Subcutaneous abdominal adipose tissue (tissue), 5 donors: Measurements from ENCODE around the gene ACKR3.

ENCODE experiments used
- H3K27ac ChIP-seq: one replicate; pipeline ENCODE4 v1.7.0; 2013; ENCODE audit warnings: low read depth, mild to moderate bottlenecking, inconsistent platforms, low read length, moderate library complexity
- H3K27me3 ChIP-seq, 5 donors: one replicate each; pipeline ENCODE4 v1.7.0; 2013; ENCODE audit warnings: low read length in 5 of 5, inconsistent platforms in 1 of 5; ENCODE audit not compliant: control insufficient read depth in 5 of 5, insufficient read depth in 4 of 5
- H3K36me3 ChIP-seq, 5 donors: one replicate each; pipeline ENCODE4 v1.7.0; 2013; ENCODE audit warnings: low read length in 5 of 5; ENCODE audit not compliant: control insufficient read depth in 5 of 5, insufficient read depth in 5 of 5
- H3K4me1 ChIP-seq, 5 donors: one replicate each; pipeline ENCODE4 v1.7.0; 2013; ENCODE audit warnings: low read length in 5 of 5, mild to moderate bottlenecking in 3 of 5, moderate library complexity in 1 of 5; ENCODE audit not compliant: control insufficient read depth in 5 of 5, insufficient read depth in 5 of 5
- H3K4me3 ChIP-seq, 5 donors: one replicate each; pipeline ENCODE4 v1.7.0; 2013; ENCODE audit warnings: low read length in 5 of 5, low read depth in 1 of 5
- H3K9ac ChIP-seq, 5 donors: one replicate each; pipeline ENCODE4 v1.7.0; 2013; ENCODE audit warnings: low read length in 5 of 5, mild to moderate bottlenecking in 4 of 5, moderate library complexity in 3 of 5
- H3K9me3 ChIP-seq, 5 donors: one replicate each; pipeline ENCODE4 v1.7.0; 2013; ENCODE audit warnings: low read length in 5 of 5; ENCODE audit not compliant: control insufficient read depth in 5 of 5
- donor health status: healthy.
- donor health status: healthy.
- donor health status: healthy.
- donor health status: healthy.
- donor health status: healthy.

ACKR3 gene

DNA sequence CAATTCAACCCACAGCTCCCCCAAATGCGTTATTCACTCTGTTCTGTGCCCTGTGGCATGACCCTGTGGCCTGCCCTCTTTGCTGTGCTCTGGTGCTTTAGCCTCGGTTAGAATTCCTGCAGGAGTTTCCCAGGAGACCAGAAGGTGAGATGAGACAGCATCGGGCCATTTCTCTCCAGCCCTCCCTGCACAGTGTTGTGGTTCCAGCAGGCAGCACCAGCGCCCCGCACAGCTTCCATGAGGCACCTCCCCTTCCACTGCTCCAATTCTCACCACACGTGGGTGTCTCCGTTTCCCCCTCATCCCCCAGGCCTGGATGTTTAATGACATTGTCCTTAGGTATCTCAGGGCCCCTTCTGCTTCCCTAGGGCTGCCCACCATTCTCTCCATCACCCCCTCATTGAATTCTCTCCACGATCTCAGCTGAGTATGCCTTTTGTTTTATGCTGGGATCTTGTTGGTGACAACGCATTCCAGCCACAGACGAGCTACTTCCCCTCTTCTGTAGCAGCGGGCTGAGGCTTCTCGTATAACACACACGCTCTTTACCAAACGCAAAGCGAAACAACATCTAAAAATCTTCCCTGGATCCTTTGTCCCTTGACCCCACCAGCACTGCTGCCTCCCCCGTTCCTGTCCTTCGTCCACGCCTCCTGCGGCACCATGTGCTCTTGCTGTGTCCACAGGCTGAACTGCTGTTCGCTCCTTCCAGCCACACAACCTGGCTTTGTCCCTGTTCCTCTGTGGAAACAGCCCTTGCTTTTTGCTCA is 35.1 kb downstream of the ACKR3 start:
- H3K36me3 ChIP-seq = no peaks in the 10 kb centered on the region
- peaks cover 0 to 2% (median 0%) of the 10 kb centered on the region in 5 donors for H3K27me3 ChIP-seq
- H3K9me3 ChIP-seq = no peaks in the 10 kb centered on the region
- peak overlapping the region in 1 of 5 donors; percentile 15 for H3K4me3 ChIP-seq
- H3K4me1 ChIP-seq = peaks cover 0 to 22% (median 16%) of the 10 kb centered on the region in 5 donors
- H3K9ac ChIP-seq = no peak overlapping the region
- H3K27ac ChIP-seq = no peak overlapping the region

DNA sequence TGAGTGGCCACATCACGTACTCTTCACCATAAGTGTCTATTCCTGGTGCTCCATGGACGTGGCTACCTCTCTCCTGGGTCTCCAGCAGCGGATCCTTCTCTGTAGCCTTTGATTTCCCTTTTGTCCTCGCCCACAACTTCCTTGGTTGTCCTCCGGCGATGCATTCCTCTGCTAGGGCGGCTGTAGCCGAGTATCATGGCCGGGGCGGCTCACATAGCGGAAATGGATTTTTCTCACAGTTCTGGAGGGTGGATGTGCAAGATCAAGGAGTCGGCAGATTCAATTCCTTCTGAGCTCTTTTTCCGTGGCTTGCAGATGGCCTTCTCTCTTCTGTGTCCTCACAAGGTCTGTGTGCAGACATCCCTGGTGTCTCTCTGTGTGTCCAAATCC is 35.7 kb downstream of the ACKR3 start:
- H3K27me3 ChIP-seq = peaks cover 0 to 2% (median 0%) of the 10 kb centered on the region in 5 donors
- H3K9ac ChIP-seq = no peak overlapping the region
- peaks cover 0 to 22% (median 16%) of the 10 kb centered on the region in 5 donors for H3K4me1 ChIP-seq
- no peak overlapping the region for H3K4me3 ChIP-seq
- no peak overlapping the region for H3K27ac ChIP-seq
- H3K9me3 ChIP-seq = no peaks in the 10 kb centered on the region
- H3K36me3 ChIP-seq = no peaks in the 10 kb centered on the region

DNA sequence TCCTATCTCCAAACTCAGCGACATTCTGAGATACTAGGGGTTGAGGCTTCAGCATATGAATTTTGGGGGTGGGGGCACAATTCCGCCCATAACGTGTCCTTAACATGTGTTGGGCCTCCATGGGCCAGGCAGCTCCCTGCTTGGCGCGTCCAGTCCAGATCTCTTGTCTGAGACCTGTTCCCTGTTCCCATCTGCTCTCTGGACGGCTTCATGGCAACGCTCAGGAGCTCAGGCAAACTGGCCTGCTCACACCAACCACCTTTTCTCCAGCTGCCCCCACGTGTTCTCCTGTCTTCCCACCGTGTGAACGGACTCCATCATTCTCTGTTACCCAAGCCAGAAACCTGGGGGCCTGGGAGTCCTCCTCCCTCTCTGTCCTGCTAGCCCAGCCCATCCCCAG is 36.4 kb downstream of the ACKR3 start:
- Histone ChIP-seq H3K4me1 (peaks cover 0 to 22% (median 16%) of the 10 kb centered on the region in 5 donors), H3K9ac (no peak overlapping the region), H3K27me3 (peaks cover 0 to 2% (median 0%) of the 10 kb centered on the region in 5 donors), H3K4me3 (no peak overlapping the region), H3K9me3 (no peaks in the 10 kb centered on the region), H3K27ac (no peak overlapping the region), H3K36me3 (no peaks in the 10 kb centered on the region)

GRCh38 chr2:236607471-236608187 is 38.0 kb downstream of the ACKR3 start:
- Histone ChIP-seq H3K9ac (no peak overlapping the region), H3K27me3 (peaks cover 0 to 2% (median 0%) of the 10 kb centered on the region in 5 donors), H3K4me1 (peaks cover 0 to 22% (median 16%) of the 10 kb centered on the region in 5 donors), H3K4me3 (no peak overlapping the region), H3K27ac (no peak overlapping the region), H3K9me3 (no peaks in the 10 kb centered on the region), H3K36me3 (no peaks in the 10 kb centered on the region)

DNA sequence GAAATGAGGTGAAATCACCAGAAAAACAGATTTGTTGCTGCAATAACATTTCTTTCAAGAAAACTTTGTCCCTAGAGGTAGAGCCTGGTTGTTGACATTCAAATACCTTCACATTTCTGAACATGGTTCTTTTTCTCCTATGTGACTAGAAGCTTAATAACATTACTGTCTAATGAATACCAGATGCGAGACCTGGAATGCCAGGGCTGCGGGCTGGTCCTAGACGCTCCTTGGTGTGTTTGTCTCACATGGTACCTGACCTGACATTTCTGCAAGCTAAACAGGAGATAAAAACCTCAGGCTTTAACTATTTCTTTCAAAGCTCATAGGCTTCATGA is 38.5 kb downstream of the ACKR3 start:
- Histone ChIP-seq H3K9ac (no peak overlapping the region), H3K4me1 (peaks cover 0 to 23% (median 16%) of the 10 kb centered on the region in 5 donors), H3K27me3 (peaks cover 0 to 2% (median 0%) of the 10 kb centered on the region in 5 donors), H3K4me3 (no peak overlapping the region), H3K9me3 (no peaks in the 10 kb centered on the region), H3K36me3 (no peaks in the 10 kb centered on the region), H3K27ac (peak overlapping the region; percentile 24)

- H3K9me3 ChIP-seq = no peaks in the 10 kb centered on the region
- no peak overlapping the region for H3K4me3 ChIP-seq
- peak overlapping the region; percentile 24 for H3K27ac ChIP-seq
- no peaks in the 10 kb centered on the region for H3K36me3 ChIP-seq
- peaks cover 0 to 29% (median 20%) of the 10 kb centered on the region in 5 donors for H3K4me1 ChIP-seq
- no peak overlapping the region for H3K9ac ChIP-seq
- H3K27me3 ChIP-seq = peaks cover 0 to 2% (median 0%) of the 10 kb centered on the region in 5 donors
These were observed 39.1 kb downstream of the ACKR3 start for GRCh38 chr2:236608710-236609109.

GRCh38 chr2:236610991-236611821 is 41.6 kb downstream of the ACKR3 start:
- no peaks in the 10 kb centered on the region for H3K36me3 ChIP-seq
- no peaks in the 10 kb centered on the region for H3K9me3 ChIP-seq
- H3K27ac ChIP-seq = no peak overlapping the region
- peaks cover 0 to 2% (median 0%) of the 10 kb centered on the region in 5 donors for H3K27me3 ChIP-seq
- H3K4me3 ChIP-seq = no peak overlapping the region
- H3K9ac ChIP-seq = no peak overlapping the region
- peaks cover 0 to 32% (median 26%) of the 10 kb centered on the region in 5 donors for H3K4me1 ChIP-seq

DNA sequence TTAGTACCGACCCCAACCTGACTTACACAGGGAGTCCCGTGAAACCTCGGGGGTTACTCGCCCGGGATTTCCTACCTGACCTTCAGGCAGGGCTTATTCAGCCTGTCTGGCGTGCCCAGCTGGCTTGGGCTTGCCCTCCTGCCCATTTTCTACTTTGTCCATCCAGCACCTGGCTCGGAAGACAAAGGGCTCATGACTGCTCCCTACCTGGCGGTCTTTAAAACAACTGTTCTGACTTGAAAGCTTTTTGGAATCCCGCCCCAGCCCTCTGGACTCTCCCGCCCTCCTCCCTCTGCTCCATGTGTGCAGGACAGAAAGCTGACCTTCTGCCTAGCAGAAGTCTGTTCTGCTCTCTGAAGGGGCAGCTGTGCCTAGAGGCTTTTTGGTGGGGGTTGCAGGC is 43.1 kb downstream of the ACKR3 start:
- Histone ChIP-seq H3K27me3 (no peaks in the 10 kb centered on the region), H3K27ac (no peak overlapping the region), H3K36me3 (no peaks in the 10 kb centered on the region), H3K9ac (no peak overlapping the region), H3K4me3 (no peak overlapping the region), H3K9me3 (no peaks in the 10 kb centered on the region), H3K4me1 (peaks cover 0 to 26% (median 20%) of the 10 kb centered on the region in 5 donors)

DNA sequence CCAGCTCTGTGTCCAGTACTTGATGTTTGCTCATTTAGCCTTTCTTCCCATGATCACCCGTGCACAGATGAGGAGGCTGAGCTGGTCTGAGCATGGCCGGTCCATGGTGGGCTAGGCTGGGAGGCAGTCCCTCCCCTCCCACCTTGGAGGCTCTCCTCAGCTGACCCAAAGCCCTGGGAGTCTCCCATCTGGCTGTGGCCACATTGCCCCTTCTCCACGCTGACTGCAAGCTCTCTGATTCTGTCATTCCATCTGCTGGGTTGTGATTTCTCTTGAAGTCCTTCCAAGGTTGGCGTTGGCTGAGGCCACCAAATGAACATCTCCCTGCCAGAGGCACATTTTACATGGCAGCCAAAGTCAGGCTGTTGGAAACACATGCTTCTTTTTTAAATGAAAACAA is 44.0 kb downstream of the ACKR3 start:
- Histone ChIP-seq H3K27ac (no peak overlapping the region), H3K4me1 (peaks cover 1 to 26% (median 18%) of the 10 kb centered on the region in 5 donors), H3K36me3 (no peaks in the 10 kb centered on the region), H3K4me3 (no peak overlapping the region), H3K9me3 (no peaks in the 10 kb centered on the region), H3K27me3 (no peaks in the 10 kb centered on the region), H3K9ac (no peak overlapping the region)
